ENCODE measurements around the gene PAH.
"Not testable (repeated sequence)": the region's sequence is repeated elsewhere in the genome, so short reads cannot be mapped to it uniquely, and the experiment has no call there.

Gene PAH

GRCh38 chr12:102891756-102892155 lies 25.3 kb downstream of the PAH start:
- no peak for DNase-seq (ENCODE audit: low read depth, low spot score)

DNA sequence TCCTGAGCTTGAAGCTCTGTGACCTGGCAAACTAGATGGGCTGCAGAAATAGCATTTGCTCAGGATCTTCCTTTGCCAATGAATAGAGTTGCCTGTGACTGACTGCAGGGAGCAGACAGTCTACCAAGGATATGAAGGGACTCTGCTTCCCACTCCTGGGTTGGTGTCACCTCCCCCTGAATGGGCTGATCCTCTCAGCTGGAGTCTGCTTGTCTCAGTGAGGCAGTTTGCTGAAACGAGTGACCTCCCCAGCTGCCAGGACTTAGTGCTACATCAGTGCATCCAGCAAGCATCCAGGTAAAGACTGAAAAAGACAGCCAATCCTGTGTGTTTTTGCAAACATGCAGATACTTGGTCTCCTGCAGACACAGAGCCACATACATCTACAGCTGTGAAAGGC lies 28.5 kb downstream of the PAH start:
- no peak for DNase-seq (ENCODE audit: low read depth, low spot score)

DNA sequence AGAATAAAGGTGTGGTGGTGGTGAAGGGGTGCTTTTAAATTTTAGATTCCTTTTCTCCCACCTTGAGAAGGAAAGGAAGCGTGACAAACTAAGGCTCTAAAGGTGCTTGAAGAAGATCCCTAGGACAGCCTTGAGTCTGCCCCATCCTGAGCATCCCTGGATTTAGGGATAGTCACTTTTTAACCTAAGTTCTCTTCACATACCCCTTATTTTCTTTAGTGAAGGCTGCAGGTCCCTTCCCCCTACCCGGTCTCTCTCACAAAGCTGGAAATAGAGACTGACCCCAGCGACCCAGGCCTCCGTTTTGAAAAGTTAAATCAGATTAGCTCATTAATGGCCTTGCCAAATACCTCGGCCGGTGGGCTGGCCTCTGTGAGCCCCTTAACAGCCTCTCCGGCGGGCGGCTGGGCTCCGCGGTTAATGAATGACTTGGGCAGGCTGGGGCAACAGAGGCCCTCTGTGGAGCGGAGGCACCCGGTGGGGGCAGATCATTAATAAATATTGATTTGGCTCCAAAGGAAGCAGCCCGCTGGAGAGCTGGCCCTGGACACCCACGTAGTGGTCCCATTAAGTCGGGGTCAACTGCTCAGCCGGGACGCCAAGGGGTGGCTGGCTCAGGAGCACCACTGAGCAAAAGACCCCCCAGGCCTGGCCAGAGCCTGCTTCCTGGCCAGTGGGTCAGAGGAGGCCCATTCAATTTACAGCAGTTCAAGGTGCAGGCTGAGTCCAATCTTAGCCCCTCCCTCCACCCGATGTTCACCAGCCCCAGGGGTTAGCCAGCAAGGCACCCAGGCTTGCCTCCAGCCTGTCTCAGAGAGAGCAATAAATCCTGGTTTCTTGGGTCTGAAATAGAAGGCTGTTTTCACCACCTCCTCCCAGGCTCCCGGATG lies 31.8 kb downstream of the PAH start:
- DNase-seq (ENCODE audit: low read depth, low spot score) = no peak

DNA sequence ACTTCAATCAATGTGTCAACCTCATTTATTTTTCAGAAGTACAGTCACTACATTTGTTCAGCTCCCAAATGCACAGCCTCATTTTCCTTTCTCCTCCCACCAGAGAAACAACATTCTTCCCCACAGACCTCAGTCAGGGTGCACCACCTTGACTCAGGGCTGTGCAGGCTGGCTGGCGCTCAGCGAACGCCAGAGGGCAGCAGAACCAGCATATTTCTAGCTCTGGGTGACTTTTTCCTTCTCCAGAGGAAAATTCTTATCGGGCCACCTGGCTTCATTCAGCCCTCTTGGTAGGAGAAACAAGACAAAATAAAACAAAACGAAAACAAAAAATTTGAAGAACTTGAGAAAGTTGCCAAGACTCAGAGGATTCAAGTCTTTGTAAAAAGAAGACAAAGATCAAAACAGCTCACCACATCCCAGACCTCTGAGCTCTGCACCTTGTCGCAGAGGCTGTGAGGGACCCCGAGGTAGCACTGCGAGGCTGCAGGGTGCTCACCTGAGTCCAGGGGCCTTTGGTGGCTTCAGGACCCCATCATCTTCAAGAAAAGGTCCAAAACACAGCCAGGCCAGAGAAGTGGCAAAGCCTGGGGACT lies 33.7 kb downstream of the PAH start:
- peak; percentile 75 for DNase-seq (ENCODE audit: low read depth, low spot score)

DNA sequence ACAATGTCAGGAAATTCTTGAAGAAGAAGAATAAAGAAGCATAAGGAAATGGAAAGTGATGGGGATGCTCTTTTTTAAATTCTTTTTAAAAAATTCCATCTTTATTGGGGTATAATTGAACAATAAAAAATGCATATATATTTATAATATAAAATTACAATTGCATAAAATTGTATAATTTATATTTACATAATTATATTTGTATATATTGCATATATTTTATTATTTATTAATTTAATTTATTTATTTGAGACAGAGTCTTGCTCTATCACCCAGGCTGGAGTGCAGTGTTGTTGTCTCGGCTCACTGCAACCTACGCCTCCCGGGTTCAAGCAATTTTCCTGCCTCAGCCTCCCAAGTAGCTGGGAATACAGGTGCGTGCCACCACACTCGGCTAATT lies 36.3 kb downstream of the PAH start:
- no peak for DNase-seq (ENCODE audit: low read depth, low spot score)

DNA sequence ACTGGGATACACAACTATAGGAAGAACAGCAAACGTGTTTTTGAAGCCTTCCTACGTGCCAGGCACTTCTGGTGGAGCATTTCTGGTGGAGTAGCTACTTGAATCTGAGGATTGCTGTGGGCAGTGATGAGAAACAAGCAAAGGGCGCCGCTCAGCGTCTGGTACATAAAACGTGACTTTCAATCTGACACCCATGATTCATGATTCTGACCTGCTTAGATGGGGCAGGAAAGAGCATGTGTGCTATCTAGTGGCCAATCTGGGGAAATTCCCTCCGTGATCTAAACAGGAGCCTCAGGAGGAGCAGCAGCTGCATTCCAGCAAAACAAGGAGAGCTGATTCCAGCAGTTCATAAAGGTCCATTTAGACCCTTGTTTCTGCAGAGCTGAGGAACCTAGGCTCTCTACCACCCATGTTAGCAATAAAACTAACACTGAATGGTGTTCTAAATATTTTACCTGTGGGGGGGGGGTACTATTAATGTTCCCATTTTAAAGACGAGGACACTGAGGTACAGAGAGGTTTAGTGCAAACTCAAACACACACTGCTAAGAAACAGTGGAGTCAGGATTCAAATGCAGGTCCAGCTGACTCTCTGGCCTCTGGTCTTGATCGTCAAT lies 37.8 kb downstream of the PAH start:
- peak; percentile 65 for DNase-seq (ENCODE audit: low read depth, low spot score)

DNA sequence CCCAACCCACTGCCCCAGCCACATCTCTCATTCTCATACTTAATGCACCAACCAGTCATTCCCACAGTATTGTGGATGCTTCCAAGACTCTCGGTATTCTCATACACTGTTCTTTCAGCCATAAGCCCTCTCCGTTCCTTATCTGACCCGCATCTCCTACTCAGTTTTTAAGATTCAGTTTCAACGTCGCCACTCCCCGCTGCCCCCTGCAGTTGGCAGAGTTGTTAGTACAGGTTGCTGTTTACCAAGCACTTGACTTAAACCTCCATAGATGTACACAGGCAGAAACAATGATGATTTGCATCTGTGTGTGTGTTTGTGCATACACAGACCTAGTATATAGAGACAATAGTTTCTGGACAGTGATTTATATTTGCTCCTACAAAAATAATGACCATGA lies 40.2 kb downstream of the PAH start:
- no peak for DNase-seq (ENCODE audit: low read depth, low spot score)

- DNase-seq (ENCODE audit: low read depth, low spot score) = no peak
Observed at GRCh38 chr12:102874819-102875218, 42.2 kb downstream of the PAH start.

DNA sequence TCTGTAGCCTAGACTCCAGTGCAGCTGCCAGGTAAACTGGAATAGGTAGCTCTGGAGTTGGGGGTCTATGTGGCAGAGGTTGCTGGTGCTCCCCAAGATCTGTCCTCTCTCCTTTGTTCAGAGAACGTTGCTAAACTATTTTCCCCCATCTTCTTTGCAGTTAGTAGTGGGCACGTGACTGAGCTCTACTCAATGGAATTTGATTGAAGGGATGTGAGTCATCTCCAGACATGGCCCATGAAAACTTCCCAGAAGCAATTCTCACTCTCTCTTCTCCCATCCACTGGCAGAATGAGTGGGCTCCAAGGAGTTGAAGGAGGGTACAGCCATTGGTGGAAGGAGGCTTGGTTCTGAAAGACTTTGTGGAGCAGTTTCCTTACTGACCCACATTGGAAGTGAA lies 44.0 kb downstream of the PAH start:
- no peak for DNase-seq (ENCODE audit: low read depth, low spot score)

DNA sequence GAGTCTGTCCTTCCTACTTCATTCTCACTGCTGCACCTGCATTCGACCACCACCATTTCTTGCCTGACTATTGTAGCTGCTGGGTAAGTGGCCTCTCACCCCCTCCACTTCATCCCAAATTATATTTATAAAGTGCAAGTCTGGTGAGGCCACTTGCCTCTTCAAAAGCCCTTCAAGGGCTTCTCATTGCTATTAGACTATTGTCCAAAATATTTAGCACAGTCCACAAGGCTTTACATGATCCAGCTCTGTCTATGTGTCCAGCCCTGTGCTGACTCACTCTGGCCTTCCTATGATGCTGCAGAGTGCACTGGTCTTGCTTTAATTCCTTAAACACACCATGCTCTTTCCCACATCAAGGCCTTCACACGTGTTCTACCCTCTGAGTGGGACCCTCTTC lies 46.0 kb downstream of the PAH start:
- no peak for DNase-seq (ENCODE audit: low read depth, low spot score)

DNA sequence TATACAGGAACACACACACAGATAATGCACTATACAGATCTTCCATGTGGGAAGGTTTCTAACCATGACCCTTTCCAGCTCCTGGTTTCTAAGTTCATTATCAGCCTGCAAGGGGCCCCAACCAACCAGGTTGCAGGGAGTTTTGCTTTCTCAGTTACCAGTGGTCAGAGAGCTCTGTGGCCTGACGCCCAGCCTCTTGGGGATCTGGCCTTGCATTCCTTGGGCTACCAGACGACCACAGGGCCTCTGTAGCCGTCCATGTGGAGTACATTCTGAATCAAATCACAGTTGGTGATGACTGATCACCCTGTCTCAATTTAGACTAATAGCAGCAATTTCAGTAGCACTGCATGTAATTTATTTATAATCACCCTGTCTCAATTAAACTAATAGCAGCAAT lies 47.5 kb downstream of the PAH start:
- DNase-seq (ENCODE audit: low read depth, low spot score) = peak; percentile 23

GRCh38 chr12:102865821-102866615 lies 51.0 kb downstream of the PAH start:
- no peak for DNase-seq (ENCODE audit: low read depth, low spot score)

- no peak for DNase-seq (ENCODE audit: low read depth, low spot score)
Observed at GRCh38 chr12:102862486-102862885, 54.6 kb downstream of the PAH start.

DNA sequence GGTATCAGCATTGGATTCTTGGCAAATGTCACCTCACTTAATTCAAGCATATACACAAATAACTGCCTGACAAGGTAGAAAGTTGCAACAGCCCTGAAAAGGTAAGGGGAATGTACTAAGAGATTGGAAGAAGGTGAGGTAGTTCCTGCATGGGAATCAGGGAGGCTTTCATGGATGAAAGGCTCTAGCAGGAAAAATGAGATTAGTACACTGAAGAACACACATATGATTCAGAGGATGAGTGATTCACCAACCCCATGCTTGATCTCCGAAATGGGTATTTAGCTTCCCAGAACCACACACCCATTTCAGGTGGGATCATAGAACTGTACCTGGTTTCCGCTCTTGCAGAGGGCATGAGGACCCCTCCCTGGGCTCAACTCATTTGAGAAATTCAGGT lies 65.8 kb downstream of the PAH start:
- DNase-seq (ENCODE audit: low read depth, low spot score) = no peak

- no peak for DNase-seq (ENCODE audit: low read depth, low spot score)
Observed at GRCh38 chr12:102849722-102850447, 67.2 kb downstream of the PAH start.

DNA sequence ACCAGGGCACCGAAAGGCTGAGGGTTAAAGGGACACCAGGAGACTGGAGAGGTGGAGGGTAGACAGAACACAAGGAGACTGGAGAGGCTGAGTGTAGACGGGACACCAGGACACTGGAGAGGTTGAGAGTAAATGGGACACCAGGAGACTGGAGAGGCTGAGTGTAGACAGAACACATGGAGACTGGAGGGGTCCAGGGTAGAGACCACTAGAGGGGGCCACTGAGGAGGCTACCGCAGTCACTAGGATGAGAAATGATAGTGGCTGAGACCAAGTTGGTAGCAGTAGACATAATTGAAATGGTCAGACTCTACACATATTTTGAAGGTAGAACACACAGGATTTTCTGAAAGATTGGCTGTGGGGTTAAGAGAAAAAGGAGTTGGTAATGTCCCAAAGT lies 68.2 kb downstream of the PAH start:
- DNase-seq (ENCODE audit: low read depth, low spot score) = no peak

GRCh38 chr12:102847131-102847530 lies 69.9 kb downstream of the PAH start:
- DNase-seq (ENCODE audit: low read depth, low spot score) = peak; percentile 3

DNA sequence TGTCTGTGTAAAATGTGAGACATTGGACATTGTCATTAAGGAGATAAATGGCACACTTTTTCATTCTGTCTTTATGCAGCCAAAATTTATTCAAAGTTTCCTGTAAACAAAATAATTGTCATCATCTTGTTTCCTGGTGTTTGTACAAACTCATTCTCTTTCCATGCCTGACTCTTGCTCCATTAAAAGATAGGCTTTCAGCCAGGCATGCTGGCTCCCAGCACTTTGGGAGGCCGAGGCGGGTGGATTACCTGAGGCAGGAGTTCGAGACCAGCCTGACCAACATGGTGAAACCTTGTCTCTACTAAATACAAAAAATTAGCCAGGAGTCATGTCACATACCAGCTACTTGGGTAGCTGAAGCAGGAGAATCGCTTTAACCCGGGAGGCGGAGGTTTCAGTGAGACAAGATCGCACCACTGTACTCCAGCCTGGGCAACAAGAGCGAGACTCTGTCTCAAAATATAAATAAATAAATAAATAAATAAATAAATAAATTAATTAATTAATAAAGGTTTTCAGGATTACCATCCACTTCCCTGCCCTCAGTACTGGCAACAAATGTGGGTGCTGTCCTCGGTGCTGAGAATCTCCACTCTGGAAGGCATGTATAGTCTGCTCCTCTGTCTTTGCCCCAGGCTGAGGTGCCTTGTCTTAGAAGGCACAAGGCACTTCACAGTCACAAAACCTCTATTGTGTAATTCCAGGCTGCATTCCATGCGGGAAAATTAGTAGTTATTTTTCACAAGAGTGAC lies 83.2 kb downstream of the PAH start:
- peak; percentile 56 for DNase-seq (ENCODE audit: low read depth, low spot score)

- not testable (repeated sequence) for DNase-seq (ENCODE audit: low read depth, low spot score)
Observed at GRCh38 chr12:102832826-102833225, 84.2 kb downstream of the PAH start.

- DNase-seq (ENCODE audit: low read depth, low spot score) = peak; percentile 79
Observed at GRCh38 chr12:102824218-102824835, 92.7 kb downstream of the PAH start.
